ENCODE data around the gene HCFC1.

Gene HCFC1

GRCh38 chrX:153993978-153994377 is 22.4 kb upstream of the HCFC1 start:
- no peak for DNase-seq (ENCODE audit: low read depth)
- H3K4me3 ChIP-seq (ENCODE audit: control insufficient read depth, low read depth, low read length), result no peak overlapping the region
- no peak for TF ChIP-seq CTCF (IDR thresholded peaks at IDR 0.05; ENCODE audit: control insufficient read depth, insufficient read depth, low read depth, low read length, missing control alignments)

GRCh38 chrX:153993079-153993478 is 21.5 kb upstream of the HCFC1 start:
- no peak for TF ChIP-seq CTCF (IDR thresholded peaks at IDR 0.05; ENCODE audit: control insufficient read depth, insufficient read depth, low read depth, low read length, missing control alignments)
- H3K4me3 ChIP-seq (ENCODE audit: control insufficient read depth, low read depth, low read length), result no peak overlapping the region
- no peak for DNase-seq (ENCODE audit: low read depth)

GRCh38 chrX:153992180-153992579 is 20.6 kb upstream of the HCFC1 start:
- no peak for TF ChIP-seq CTCF (IDR thresholded peaks at IDR 0.05; ENCODE audit: control insufficient read depth, insufficient read depth, low read depth, low read length, missing control alignments)
- no peak overlapping the region for H3K4me3 ChIP-seq (ENCODE audit: control insufficient read depth, low read depth, low read length)
- no peak for DNase-seq (ENCODE audit: low read depth)

GRCh38 chrX:153991013-153991580 is 19.5 kb upstream of the HCFC1 start:
- no peak for DNase-seq (ENCODE audit: low read depth)
- no peak overlapping the region for H3K4me3 ChIP-seq (ENCODE audit: control insufficient read depth, low read depth, low read length)
- TF ChIP-seq CTCF (IDR thresholded peaks at IDR 0.05; ENCODE audit: control insufficient read depth, insufficient read depth, low read depth, low read length, missing control alignments), result no peak

GRCh38 chrX:153989973-153990655 is 18.5 kb upstream of the HCFC1 start:
- no peak for TF ChIP-seq CTCF (IDR thresholded peaks at IDR 0.05; ENCODE audit: control insufficient read depth, insufficient read depth, low read depth, low read length, missing control alignments)
- no peak overlapping the region for H3K4me3 ChIP-seq (ENCODE audit: control insufficient read depth, low read depth, low read length)
- no peak for DNase-seq (ENCODE audit: low read depth)

- no peak for TF ChIP-seq CTCF (IDR thresholded peaks at IDR 0.05; ENCODE audit: control insufficient read depth, insufficient read depth, low read depth, low read length, missing control alignments)
- no peak for DNase-seq (ENCODE audit: low read depth)
- H3K4me3 ChIP-seq (ENCODE audit: control insufficient read depth, low read depth, low read length), result no peak overlapping the region
Measured at GRCh38 chrX:153988493-153988892, 16.9 kb upstream of the HCFC1 start.

All from AG09309 (cell line).